Parathyroid adenoma (tissue), 2 donors: ENCODE data around the gene HLA-DMA.

Experiments used
- H2AFZ ChIP-seq: fragments of 300-600 bp; sonication (generic); one replicate; pipeline ENCODE4 v1.7.0; 2017; ENCODE audit warnings: antibody characterized with exemption, mild to moderate bottlenecking
- H3K27ac ChIP-seq: fragments of 300-600 bp; sonication (generic); one replicate; pipeline ENCODE4 v1.7.0; 2017
- H3K27me3 ChIP-seq: fragments of 300-600 bp; sonication (generic); one replicate; pipeline ENCODE4 v1.7.0; 2017; ENCODE audit warnings: low read length; ENCODE audit not compliant: control insufficient read depth, insufficient read depth
- H3K36me3 ChIP-seq: fragments of 300-600 bp; sonication (generic); one replicate; pipeline ENCODE4 v1.7.0; 2017; ENCODE audit warnings: low read length; ENCODE audit not compliant: control insufficient read depth, insufficient read depth
- H3K4me1 ChIP-seq: fragments of 300-600 bp; sonication (generic); one replicate; pipeline ENCODE4 v1.7.0; 2017; ENCODE audit warnings: control low read depth
- H3K4me2 ChIP-seq: fragments of 300-600 bp; sonication (generic); one replicate; pipeline ENCODE4 v1.7.0; 2017; ENCODE audit warnings: low read length
- H3K4me3 ChIP-seq: fragments of 300-600 bp; sonication (generic); one replicate; pipeline ENCODE4 v1.7.0; 2017; ENCODE audit warnings: low read depth, low read length
- H3K79me2 ChIP-seq: fragments of 300-600 bp; sonication (generic); one replicate; pipeline ENCODE4 v1.7.0; 2017; ENCODE audit warnings: control low read depth
- H3K9ac ChIP-seq: fragments of 300-600 bp; sonication (generic); one replicate; pipeline ENCODE4 v1.7.0; 2017; ENCODE audit warnings: mild to moderate bottlenecking
- H3K9me3 ChIP-seq: fragments of 300-600 bp; sonication (generic); one replicate; pipeline ENCODE4 v1.7.0; 2017; ENCODE audit warnings: low read length; ENCODE audit not compliant: control insufficient read depth
- CTCF ChIP-seq: fragments of 300-600 bp; sonication (generic); IDR thresholded peaks from one replicate; pipeline ENCODE4 v1.7.0; 2017; ENCODE audit warnings: antibody characterized with exemption, mild to moderate bottlenecking
- donor health status: primary hyperparathyroidism.

HLA-DMA gene

GRCh38 chr6:32983964-32984621, 31.2 kb upstream of the HLA-DMA start:
- no peak overlapping the region for H3K4me2 ChIP-seq
- no peak overlapping the region for H2AFZ ChIP-seq
- TF ChIP-seq CTCF: no peak
- no peak overlapping the region for H3K27ac ChIP-seq
- no peaks in the 10 kb centered on the region for H3K79me2 ChIP-seq
- no peak overlapping the region for H3K9ac ChIP-seq
- no peaks in the 10 kb centered on the region for H3K9me3 ChIP-seq
- peaks cover 2% of the 10 kb centered on the region for H3K36me3 ChIP-seq
- H3K4me1 ChIP-seq: no peaks in the 10 kb centered on the region
- no peak overlapping the region for H3K4me3 ChIP-seq
- no peaks in the 10 kb centered on the region for H3K27me3 ChIP-seq

- Histone ChIP-seq H3K27ac (no peak overlapping the region), H3K79me2 (no peaks in the 10 kb centered on the region), H3K4me3 (no peak overlapping the region), H3K9ac (no peak overlapping the region), H3K4me1 (no peaks in the 10 kb centered on the region), H3K36me3 (peaks cover 2% of the 10 kb centered on the region), H3K4me2 (no peak overlapping the region), H3K9me3 (no peaks in the 10 kb centered on the region), H2AFZ (no peak overlapping the region), H3K27me3 (no peaks in the 10 kb centered on the region)
- no peak for TF ChIP-seq CTCF
Observed at GRCh38 chr6:32983493-32983848, 30.6 kb upstream of the HLA-DMA start.

- no peak overlapping the region for H3K4me2 ChIP-seq
- no peak overlapping the region for H3K27ac ChIP-seq
- no peaks in the 10 kb centered on the region for H3K27me3 ChIP-seq
- TF ChIP-seq CTCF: no peak
- peaks cover 2% of the 10 kb centered on the region for H3K36me3 ChIP-seq
- no peaks in the 10 kb centered on the region for H3K9me3 ChIP-seq
- H3K79me2 ChIP-seq: no peaks in the 10 kb centered on the region
- no peaks in the 10 kb centered on the region for H3K4me1 ChIP-seq
- H3K4me3 ChIP-seq: no peak overlapping the region
- H3K9ac ChIP-seq: no peak overlapping the region
- no peak overlapping the region for H2AFZ ChIP-seq
Observed at GRCh38 chr6:32982702-32983492, 30.0 kb upstream of the HLA-DMA start.

- no peak for TF ChIP-seq CTCF
- peaks cover 3% of the 10 kb centered on the region for H3K4me1 ChIP-seq
- H3K4me2 ChIP-seq: no peak overlapping the region
- no peak overlapping the region for H3K4me3 ChIP-seq
- H3K9ac ChIP-seq: no peak overlapping the region
- H3K36me3 ChIP-seq: peaks cover 2% of the 10 kb centered on the region
- H3K27me3 ChIP-seq: no peaks in the 10 kb centered on the region
- H3K27ac ChIP-seq: no peak overlapping the region
- H3K9me3 ChIP-seq: no peaks in the 10 kb centered on the region
- H2AFZ ChIP-seq: no peak overlapping the region
- peaks cover 2% of the 10 kb centered on the region for H3K79me2 ChIP-seq
Observed at GRCh38 chr6:32982084-32982701, 29.3 kb upstream of the HLA-DMA start.
